Panc1 (cell line): ENCODE measurements around the gene CENPC.

Experiments used
- POLR2AphosphoS5 ChIP-seq: IDR thresholded peaks from 2 replicates; pipeline ENCODE4 v1.6.1; 2012; ENCODE audit warnings: mild to moderate bottlenecking, low read depth, low read length, moderate library complexity
- TCF7L2 ChIP-seq: IDR thresholded peaks from 2 replicates; pipeline ENCODE4 v1.6.1; 2011; ENCODE audit warnings: mild to moderate bottlenecking, low read depth, low read length, inconsistent platforms
- TF ChIP-seq, protein P1 (sequence below): fragments of 450-650 bp; IDR thresholded peaks from 2 replicates; pipeline ENCODE4 v1.5.1; 2017; ENCODE audit warnings: mild to moderate bottlenecking

- TF ChIP-seq, protein P1, sequence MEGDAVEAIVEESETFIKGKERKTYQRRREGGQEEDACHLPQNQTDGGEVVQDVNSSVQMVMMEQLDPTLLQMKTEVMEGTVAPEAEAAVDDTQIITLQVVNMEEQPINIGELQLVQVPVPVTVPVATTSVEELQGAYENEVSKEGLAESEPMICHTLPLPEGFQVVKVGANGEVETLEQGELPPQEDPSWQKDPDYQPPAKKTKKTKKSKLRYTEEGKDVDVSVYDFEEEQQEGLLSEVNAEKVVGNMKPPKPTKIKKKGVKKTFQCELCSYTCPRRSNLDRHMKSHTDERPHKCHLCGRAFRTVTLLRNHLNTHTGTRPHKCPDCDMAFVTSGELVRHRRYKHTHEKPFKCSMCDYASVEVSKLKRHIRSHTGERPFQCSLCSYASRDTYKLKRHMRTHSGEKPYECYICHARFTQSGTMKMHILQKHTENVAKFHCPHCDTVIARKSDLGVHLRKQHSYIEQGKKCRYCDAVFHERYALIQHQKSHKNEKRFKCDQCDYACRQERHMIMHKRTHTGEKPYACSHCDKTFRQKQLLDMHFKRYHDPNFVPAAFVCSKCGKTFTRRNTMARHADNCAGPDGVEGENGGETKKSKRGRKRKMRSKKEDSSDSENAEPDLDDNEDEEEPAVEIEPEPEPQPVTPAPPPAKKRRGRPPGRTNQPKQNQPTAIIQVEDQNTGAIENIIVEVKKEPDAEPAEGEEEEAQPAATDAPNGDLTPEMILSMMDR = no peak
- TF ChIP-seq TCF7L2 = no peak
- TF ChIP-seq POLR2AphosphoS5 = no peak
Observed at GRCh38 chr4:67465032-67465762, 80.1 kb downstream of the CENPC start.
